Measurements from ENCODE around the gene MFSD6. TPM values are rescaled to one million over a fixed set of nuclear protein-coding genes. Genes with fewer than 3 reads are reported as not detected.
A peak's percentile ranks its signal among the peaks of the same experiment; 100 is the strongest.
"Not testable (repeated sequence)": the region's sequence is repeated elsewhere in the genome, so short reads cannot be mapped to it uniquely, and the experiment has no call there.

The MFSD6 gene
- total RNA-seq, 4 donors from 2014 or later, result 76.3 to 99.1 (median 83.0) TPM

- H3K4me3 ChIP-seq, result no peak overlapping the region
- WGBS, 2 donors (ENCODE audit: low coverage in 1 of 2), result 95 to 100% methylated on average over 1 of the region's 1 CpG
- no peak overlapping the region for H3K27ac ChIP-seq
- H3K27me3 ChIP-seq, result no peaks in the 10 kb centered on the region
- DNase-seq, result no peak
- peaks cover 10 to 32% (median 16%) of the 10 kb centered on the region in 4 donors for H3K4me1 ChIP-seq
- no peak for TF ChIP-seq POLR2AphosphoS5 (IDR thresholded peaks at IDR 0.05)
- no peak for TF ChIP-seq EP300 (IDR thresholded peaks at IDR 0.05; ENCODE audit: low read depth)
- TF ChIP-seq POLR2A (IDR thresholded peaks at IDR 0.05), result no peak
- TF ChIP-seq CTCF (IDR thresholded peaks at IDR 0.05), result no peak
- no peaks in the 10 kb centered on the region for H3K9me3 ChIP-seq
- in situ Hi-C loops (cut with MboI; ENCODE audit: low pct_ligation_motif_present in 1 of 4, low pct_unique_long_range_greater_than_20kb in 1 of 4, low sequenced_read_pairs in 3 of 4) (no loop called here), intact Hi-C loops (cut with DNase I; ENCODE audit: low total_unique reads) (no loop called here)
- no peaks in the 10 kb centered on the region for H3K36me3 ChIP-seq
Observed at GRCh38 chr2:190462611-190463010, 54.5 kb downstream of the MFSD6 start.

DNA sequence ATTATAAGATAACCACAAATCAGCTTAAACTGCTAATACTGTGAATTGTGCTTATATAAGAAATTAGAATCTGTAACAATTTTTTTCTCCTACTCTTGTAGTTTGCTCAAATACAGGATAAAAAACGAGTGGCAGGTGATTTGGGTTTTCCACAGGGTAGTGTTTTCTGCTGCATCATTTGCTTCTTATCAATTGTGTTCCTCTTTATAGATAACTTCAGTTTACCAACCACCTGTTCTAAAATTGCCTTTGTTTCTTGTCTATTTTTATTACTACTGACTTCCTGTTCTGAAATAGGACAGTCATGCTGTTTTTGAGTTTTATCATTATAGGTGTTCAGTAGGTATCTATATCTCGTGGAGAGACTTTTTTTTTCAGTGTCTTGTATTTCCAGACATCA lies 56.9 kb downstream of the MFSD6 start:
- Histone ChIP-seq H3K4me1 (peaks cover 33 to 56% (median 40%) of the 10 kb centered on the region in 4 donors), H3K9me3 (no peaks in the 10 kb centered on the region), H3K4me3 (no peak overlapping the region), H3K27ac (peak overlapping the region in 3 of 4 donors; percentile 26 to 80 (median 41)), H3K36me3 (no peaks in the 10 kb centered on the region), H3K27me3 (no peaks in the 10 kb centered on the region)
- intact Hi-C loops (cut with DNase I; ENCODE audit: low total_unique reads), result no loop called here
- TF ChIP-seq CTCF (IDR thresholded peaks at IDR 0.05) (no peak), POLR2AphosphoS5 (IDR thresholded peaks at IDR 0.05) (no peak), EP300 (IDR thresholded peaks at IDR 0.05; ENCODE audit: low read depth) (no peak), POLR2A (IDR thresholded peaks at IDR 0.05) (no peak)
- in situ Hi-C loops (cut with MboI; ENCODE audit: low pct_ligation_motif_present in 1 of 4, low pct_unique_long_range_greater_than_20kb in 1 of 4, low sequenced_read_pairs in 3 of 4), result no loop called here
- no peak for DNase-seq
- 31% methylated on average over 2 of the region's 2 CpGs for whole genome bisulfite sequencing, 2 donors (ENCODE audit: low coverage in 1 of 2)

- Histone ChIP-seq H3K36me3 (peaks cover 0 to 7% (median 0%) of the 10 kb centered on the region in 4 donors), H3K9me3 (no peaks in the 10 kb centered on the region), H3K4me3 (no peak overlapping the region), H3K27me3 (no peaks in the 10 kb centered on the region), H3K27ac (peak overlapping the region; percentile 76 to 85 (median 82)), H3K4me1 (peaks cover 37 to 63% (median 45%) of the 10 kb centered on the region in 4 donors)
- in situ Hi-C loops (cut with MboI; ENCODE audit: low pct_ligation_motif_present in 1 of 4, low pct_unique_long_range_greater_than_20kb in 1 of 4, low sequenced_read_pairs in 3 of 4), result no loop called here
- DNase-seq, result no peak
- TF ChIP-seq CTCF (IDR thresholded peaks at IDR 0.05) (no peak), EP300 (IDR thresholded peaks at IDR 0.05; ENCODE audit: low read depth) (no peak), POLR2AphosphoS5 (IDR thresholded peaks at IDR 0.05) (no peak), POLR2A (IDR thresholded peaks at IDR 0.05) (no peak)
- intact Hi-C loops (cut with DNase I; ENCODE audit: low total_unique reads), result no loop called here
- 57 to 75% methylated on average over 1 to 5 of the region's 5 CpGs for WGBS, 2 donors (ENCODE audit: low coverage in 1 of 2)
Observed at GRCh38 chr2:190466819-190467446, 58.8 kb downstream of the MFSD6 start.

- Histone ChIP-seq H3K4me3 (no peak overlapping the region), H3K27ac (peak overlapping the region; percentile 76 to 85 (median 82)), H3K9me3 (no peaks in the 10 kb centered on the region), H3K36me3 (peaks cover 0 to 7% (median 0%) of the 10 kb centered on the region in 4 donors), H3K4me1 (peaks cover 37 to 63% (median 45%) of the 10 kb centered on the region in 4 donors), H3K27me3 (no peaks in the 10 kb centered on the region)
- DNase-seq, result no peak
- in situ Hi-C loops (cut with MboI; ENCODE audit: low pct_ligation_motif_present in 1 of 4, low pct_unique_long_range_greater_than_20kb in 1 of 4, low sequenced_read_pairs in 3 of 4), result no loop called here
- 24 to 26% methylated on average over 5 of the region's 5 CpGs for WGBS, 2 donors (ENCODE audit: low coverage in 1 of 2)
- intact Hi-C loops (cut with DNase I; ENCODE audit: low total_unique reads), result no loop called here
- TF ChIP-seq EP300 (IDR thresholded peaks at IDR 0.05; ENCODE audit: low read depth), result no peak
- TF ChIP-seq POLR2AphosphoS5 (IDR thresholded peaks at IDR 0.05), result no peak
- no peak for TF ChIP-seq CTCF (IDR thresholded peaks at IDR 0.05)
- no peak for TF ChIP-seq POLR2A (IDR thresholded peaks at IDR 0.05)
Observed at GRCh38 chr2:190467575-190468083, 59.5 kb downstream of the MFSD6 start.

DNA sequence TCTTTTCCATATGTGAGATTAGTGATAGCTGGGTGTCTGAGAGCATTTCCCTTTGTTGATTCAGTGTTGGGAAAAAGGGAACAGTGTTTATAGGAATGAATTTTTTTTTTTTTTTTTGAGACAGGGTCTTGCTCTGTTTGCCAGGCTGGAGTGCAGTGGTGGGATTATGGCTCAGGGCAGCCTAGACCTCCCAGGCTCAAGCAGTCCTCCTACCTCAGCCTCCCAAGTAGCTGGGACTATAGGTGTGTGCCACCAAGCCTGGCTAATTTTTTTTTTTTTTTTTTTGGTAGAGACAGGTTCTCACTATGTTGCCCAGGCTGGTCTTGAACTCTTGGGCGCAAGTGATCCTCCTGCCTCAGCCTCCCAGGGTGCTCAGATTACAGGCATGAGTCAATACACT lies 60.2 kb downstream of the MFSD6 start:
- H3K36me3 ChIP-seq; H3K9me3 ChIP-seq; DNase-seq; intact Hi-C loops (cut with DNase I; ENCODE audit: low total_unique reads); H3K27me3 ChIP-seq; in situ Hi-C loops (cut with MboI; ENCODE audit: low pct_ligation_motif_present in 1 of 4, low pct_unique_long_range_greater_than_20kb in 1 of 4, low sequenced_read_pairs in 3 of 4); H3K4me3 ChIP-seq: not testable (repeated sequence)
- Histone ChIP-seq H3K27ac (peak overlapping the region; percentile 76 to 85 (median 82)), H3K4me1 (peaks cover 37 to 63% (median 45%) of the 10 kb centered on the region in 4 donors)
- WGBS, 2 donors (ENCODE audit: low coverage in 1 of 2), result 75% methylated on average over 1 of the region's 1 CpG; no CpG with 5 or more reads in 1 of the 2 donors
